Measurements from ENCODE around the gene CD3E. TPM values are rescaled to one million over a fixed set of nuclear protein-coding genes. Genes with fewer than 3 reads are reported as not detected.

CD3E gene
- total RNA-seq, 1 donor from 2014 or later: 0.38 TPM

GRCh38 chr11:118353084-118353710, 48.7 kb downstream of the CD3E start:
- intact Hi-C loops (cut with DNase I): loop anchor here (5.0 kb wide), 2 partner anchors 56 to 156 kb away; no protein-coding TSS in a partner anchor
- DNase-seq (no peak), ATAC-seq (ENCODE audit: poor library complexity) (no peak)

GRCh38 chr11:118358071-118358470, 53.5 kb downstream of the CD3E start:
- intact Hi-C loops (cut with DNase I): no loop called here
- DNase-seq: no peak
- no peak for ATAC-seq (ENCODE audit: poor library complexity)

- DNase-seq: peak; percentile 98
Measured at GRCh38 chr11:118359295-118359958, 54.9 kb downstream of the CD3E start, which contains the start of gene UBE4A. Gene UBE4A, plus strand, starts transcription at chr11:118359600. Its CDS starts 5,481 bp downstream, at chr11:118365081.

GRCh38 chr11:118364956-118365615, 60.6 kb downstream of the CD3E start:
- no peak for ATAC-seq (ENCODE audit: poor library complexity)
- intact Hi-C loops (cut with DNase I): no loop called here
- no peak for DNase-seq

More at GRCh38 chr11:118359295-118359958, 54.9 kb downstream of the CD3E start, which contains the start of gene UBE4A:
- intact Hi-C loops (cut with DNase I): no loop called here
- ATAC-seq (ENCODE audit: poor library complexity): peak; percentile 98

Other genes starting within 250 kb of the CD3E start
- gene TMPRSS4, start 227.7 kb upstream of the CD3E start, total RNA-seq: not detected
- not detected for gene SMIM35, start 217.8 kb upstream of the CD3E start, total RNA-seq
- 12.0 TPM for gene SCN4B, start 151.9 kb upstream of the CD3E start, total RNA-seq
- gene SCN2B, start 128.1 kb upstream of the CD3E start, total RNA-seq: 17.6 TPM
- 2.7 TPM for gene JAML, start 79.7 kb upstream of the CD3E start, total RNA-seq
- 1.8 TPM for gene MPZL3, start 52.4 kb upstream of the CD3E start, total RNA-seq
- 9.8 TPM for gene MPZL2, start 40.4 kb upstream of the CD3E start, total RNA-seq
- gene CD3D, start 38.0 kb downstream of the CD3E start, total RNA-seq: 0.62 TPM
- not detected for gene CD3G, start 39.6 kb downstream of the CD3E start, total RNA-seq
- gene UBE4A, start 54.9 kb downstream of the CD3E start, total RNA-seq: 33.2 TPM
- gene ATP5MG, start 96.9 kb downstream of the CD3E start, total RNA-seq: 748 TPM
- gene KMT2A, start 131.8 kb downstream of the CD3E start, total RNA-seq: 23.6 TPM
- 0.30 TPM for gene TTC36, start 222.7 kb downstream of the CD3E start, total RNA-seq
- 10.6 TPM for gene TMEM25, start 226.5 kb downstream of the CD3E start, total RNA-seq

Measured in Right ventricle myocardium superior (tissue), 1 donor.